ENCODE results near the gene LRRC8E. TPM values are rescaled to one million over a fixed set of nuclear protein-coding genes. Genes with fewer than 3 reads are reported as not detected.

LRRC8E gene
- total and polyA plus RNA-seq, 8 donors: 2.6 to 6.1 (median 4.7) TPM

DNA sequence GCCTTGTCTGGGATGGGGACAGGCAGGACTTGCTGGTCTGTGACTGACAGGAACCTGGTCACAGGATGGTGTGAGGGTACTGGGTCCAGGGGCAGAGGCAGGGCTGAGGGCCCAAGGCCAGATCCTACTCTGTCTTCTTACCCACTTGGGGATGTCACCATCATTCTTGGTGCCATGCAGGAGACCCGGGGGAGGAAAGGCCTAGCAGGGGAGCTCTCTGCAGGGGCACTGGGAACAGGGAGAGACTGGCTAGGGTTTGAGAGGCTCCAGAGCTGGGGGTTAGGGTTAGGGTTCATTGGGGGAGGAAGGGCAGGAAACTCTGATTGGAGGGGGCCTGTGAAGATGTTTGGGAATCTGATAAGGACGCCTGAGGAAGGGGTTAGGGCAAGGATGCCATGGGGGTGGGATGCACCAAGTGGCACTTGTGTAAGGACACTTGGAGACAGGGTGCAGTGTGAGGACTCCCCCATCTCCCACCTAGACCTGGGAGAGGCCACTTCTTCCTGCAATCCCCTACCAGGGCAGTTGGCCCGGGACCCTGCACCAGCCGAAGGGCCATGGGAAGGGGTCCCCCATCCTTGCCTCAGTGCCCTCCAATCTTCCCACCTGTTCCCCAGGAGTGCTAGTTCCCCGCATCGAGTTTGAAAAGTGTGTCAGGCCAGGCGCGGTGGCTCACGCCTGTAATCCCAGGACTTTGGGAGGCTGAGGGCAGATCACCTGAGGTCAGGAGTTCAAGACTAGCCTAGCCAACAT lies 21.0 kb upstream of the LRRC8E start:
- DNase-seq (peak in 1 of 6 donors; percentile 58), ATAC-seq (no peak), FAIRE-seq (no peak)
- TF ChIP-seq, protein P1, sequence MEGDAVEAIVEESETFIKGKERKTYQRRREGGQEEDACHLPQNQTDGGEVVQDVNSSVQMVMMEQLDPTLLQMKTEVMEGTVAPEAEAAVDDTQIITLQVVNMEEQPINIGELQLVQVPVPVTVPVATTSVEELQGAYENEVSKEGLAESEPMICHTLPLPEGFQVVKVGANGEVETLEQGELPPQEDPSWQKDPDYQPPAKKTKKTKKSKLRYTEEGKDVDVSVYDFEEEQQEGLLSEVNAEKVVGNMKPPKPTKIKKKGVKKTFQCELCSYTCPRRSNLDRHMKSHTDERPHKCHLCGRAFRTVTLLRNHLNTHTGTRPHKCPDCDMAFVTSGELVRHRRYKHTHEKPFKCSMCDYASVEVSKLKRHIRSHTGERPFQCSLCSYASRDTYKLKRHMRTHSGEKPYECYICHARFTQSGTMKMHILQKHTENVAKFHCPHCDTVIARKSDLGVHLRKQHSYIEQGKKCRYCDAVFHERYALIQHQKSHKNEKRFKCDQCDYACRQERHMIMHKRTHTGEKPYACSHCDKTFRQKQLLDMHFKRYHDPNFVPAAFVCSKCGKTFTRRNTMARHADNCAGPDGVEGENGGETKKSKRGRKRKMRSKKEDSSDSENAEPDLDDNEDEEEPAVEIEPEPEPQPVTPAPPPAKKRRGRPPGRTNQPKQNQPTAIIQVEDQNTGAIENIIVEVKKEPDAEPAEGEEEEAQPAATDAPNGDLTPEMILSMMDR (IDR thresholded peaks at IDR 0.05): no peak
- Histone ChIP-seq H3K27ac (no peak overlapping the region), H3K4me1 (no peaks in the 10 kb centered on the region), H3K27me3 (no peaks in the 10 kb centered on the region), H3K9me3 (no peaks in the 10 kb centered on the region), H3K4me3 (no peak overlapping the region), H3K36me3 (no peaks in the 10 kb centered on the region)
- WGBS, 2 donors: 85 to 92% methylated on average over 9 of the region's 9 CpGs
- intact Hi-C loops (cut with DNase I): no loop called here

DNA sequence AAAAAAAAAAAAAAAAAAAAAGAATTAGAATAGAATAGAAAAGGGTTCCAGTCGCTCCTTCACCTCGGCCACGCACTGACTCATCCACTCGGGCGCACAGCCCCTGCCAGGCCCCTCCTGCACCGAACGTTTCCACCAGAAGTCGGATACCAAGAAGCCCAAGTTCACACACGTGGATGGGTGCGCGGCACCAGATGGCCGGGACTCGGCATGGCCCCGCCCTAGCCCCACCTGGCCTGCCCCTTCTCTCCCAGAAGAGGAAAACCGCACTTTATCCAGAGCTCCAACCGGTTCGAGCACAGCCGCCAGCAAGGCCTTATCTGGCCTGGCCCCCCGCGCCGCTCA lies 20.0 kb upstream of the LRRC8E start:
- Histone ChIP-seq H3K4me3 (peak overlapping the region; percentile 29 to 57 (median 35)), H3K27me3 (no peaks in the 10 kb centered on the region)

DNA sequence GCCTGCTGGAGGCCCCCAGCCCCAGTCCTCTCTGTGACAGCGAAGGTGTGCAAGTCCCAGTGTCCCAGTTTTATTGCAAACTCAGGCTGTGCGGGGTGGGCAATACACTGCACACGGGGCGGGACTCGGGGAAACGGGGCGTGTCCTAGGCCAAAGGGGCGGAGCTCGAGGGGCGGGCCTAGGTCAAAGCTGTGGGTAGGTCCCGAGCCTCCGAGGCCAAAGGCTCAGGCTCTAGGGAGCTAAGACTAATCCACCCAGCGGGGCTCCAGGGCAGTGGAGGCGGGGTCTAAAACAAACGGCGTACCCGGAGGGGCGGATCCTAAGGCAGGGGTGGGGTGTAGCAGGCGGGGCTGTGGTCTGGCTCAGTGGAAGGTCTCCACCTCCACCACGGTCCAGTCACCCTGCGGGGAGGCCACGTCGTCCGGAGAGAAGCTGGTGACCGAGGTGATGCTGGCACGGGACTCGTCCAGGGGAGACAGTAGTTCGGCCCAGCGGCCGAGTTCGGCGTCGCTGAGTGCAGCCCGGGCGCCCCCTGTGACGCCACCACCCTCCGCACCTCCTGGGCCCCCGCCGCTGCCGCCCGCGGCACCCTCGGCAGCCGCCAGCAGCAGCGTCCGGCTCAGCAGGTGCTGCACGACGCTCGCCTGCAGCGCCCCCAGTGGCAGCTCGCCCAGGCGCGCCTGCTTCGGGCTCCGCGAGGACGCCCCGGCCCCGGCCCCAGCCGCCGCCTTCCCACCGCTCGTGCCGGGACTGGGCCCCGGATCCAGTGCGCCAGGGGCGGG lies 19.4 kb upstream of the LRRC8E start:
- no peaks in the 10 kb centered on the region for H3K4me1 ChIP-seq
- peak overlapping the region; percentile 71 to 95 (median 88) for H3K27ac ChIP-seq
- FAIRE-seq: no peak
- 1 to 2% methylated on average over 53 to 67 of the region's 67 CpGs for WGBS, 2 donors
- H3K36me3 ChIP-seq: no peaks in the 10 kb centered on the region
- no peaks in the 10 kb centered on the region for H3K27me3 ChIP-seq
- intact Hi-C loops (cut with DNase I): no loop called here
- TF ChIP-seq, protein P1 (IDR thresholded peaks at IDR 0.05): peak; percentile 86 to 91 (median 89)
- DNase-seq: peak; percentile 84 to 94 (median 91)
- peak; percentile 66 to 81 (median 78) for ATAC-seq
- peak overlapping the region; percentile 29 to 57 (median 35) for H3K4me3 ChIP-seq
- H3K9me3 ChIP-seq: no peaks in the 10 kb centered on the region

More for the DNA sequence above, 20.0 kb upstream of the LRRC8E start:
- Histone ChIP-seq H3K4me1 (no peaks in the 10 kb centered on the region), H3K36me3 (no peaks in the 10 kb centered on the region), H3K27ac (peak overlapping the region; percentile 71 to 95 (median 88)), H3K9me3 (no peaks in the 10 kb centered on the region)
- WGBS, 2 donors: 22 to 28% methylated on average over 21 of the region's 21 CpGs
- peak in 1 of 6 donors; percentile 47 for DNase-seq
- intact Hi-C loops (cut with DNase I): no loop called here
- no peak for ATAC-seq
- FAIRE-seq: no peak
- TF ChIP-seq, protein P1 (IDR thresholded peaks at IDR 0.05): no peak

DNA sequence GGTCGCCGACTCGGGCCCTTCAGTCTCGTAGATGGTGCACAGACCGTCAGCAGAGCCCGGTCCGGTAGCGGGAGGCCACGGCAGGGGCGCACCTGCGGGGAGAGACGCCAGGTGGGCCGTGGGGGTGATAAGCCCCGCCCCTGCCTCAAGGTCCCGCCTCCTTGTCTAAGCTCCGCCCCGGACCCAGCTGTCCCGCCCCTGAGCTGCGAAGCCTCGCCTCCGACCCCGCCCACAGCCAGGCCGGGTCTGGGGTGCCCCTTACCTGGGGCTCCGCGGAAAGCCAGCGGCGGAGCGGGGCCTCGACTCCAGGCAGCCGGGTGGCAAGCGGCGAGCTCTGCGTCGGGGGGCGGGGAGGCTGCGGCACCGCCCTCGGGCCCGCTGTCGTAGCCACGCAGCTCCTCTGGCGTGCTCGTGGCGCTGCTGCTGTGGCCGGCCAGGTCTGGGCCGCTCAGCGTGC lies 18.8 kb upstream of the LRRC8E start:
- ATAC-seq: peak; percentile 63 to 73 (median 67)
- intact Hi-C loops (cut with DNase I): no loop called here
- FAIRE-seq: no peak
- Histone ChIP-seq H3K36me3 (no peaks in the 10 kb centered on the region), H3K9me3 (no peaks in the 10 kb centered on the region), H3K27ac (peak overlapping the region; percentile 71 to 95 (median 88)), H3K27me3 (no peaks in the 10 kb centered on the region), H3K4me1 (no peaks in the 10 kb centered on the region), H3K4me3 (peak overlapping the region; percentile 29 to 57 (median 35))
- 11 to 18% methylated on average over 27 to 47 of the region's 47 CpGs for WGBS, 2 donors
- TF ChIP-seq, protein P1 (IDR thresholded peaks at IDR 0.05): peak in 2 of 4 donors; percentile 13 to 28
- DNase-seq: peak; percentile 66 to 95 (median 86)

All from pancreas (tissue), 10 donors.